Activated CD4-positive, alpha-beta T cell treated with anti-CD3 and anti-CD28 coated beads, Interleukin-10, Interleukin-2, amounts not matched to agents 100 ng/mL and 50 ng/mL, durations not matched to agents 16 hours and 8 hours (primary cell): ENCODE data around the gene VAV2.

Experiments
- DNase-seq: peaks from one replicate; pipeline ENCODE4 v3.0.0-alpha.2; 2020

The VAV2 gene

GRCh38 chr9:133848471-133849109, 143.5 kb downstream of the VAV2 start:
- no peak for DNase-seq

- DNase-seq, result no peak
Measured at GRCh38 chr9:133846483-133847090, 145.5 kb downstream of the VAV2 start.

- no peak for DNase-seq
Measured at GRCh38 chr9:133845440-133845839, 146.7 kb downstream of the VAV2 start.

GRCh38 chr9:133844881-133845410, 147.2 kb downstream of the VAV2 start:
- DNase-seq, result no peak

- DNase-seq, result no peak
Measured at GRCh38 chr9:133844398-133844784, 147.7 kb downstream of the VAV2 start.

- no peak for DNase-seq
Measured at GRCh38 chr9:133843751-133844397, 148.2 kb downstream of the VAV2 start.

- no peak for DNase-seq
Measured at GRCh38 chr9:133843250-133843649, 148.9 kb downstream of the VAV2 start.

- DNase-seq, result no peak
Measured at GRCh38 chr9:133842721-133843227, 149.3 kb downstream of the VAV2 start.

- DNase-seq, result no peak
Measured at GRCh38 chr9:133842174-133842573, 149.9 kb downstream of the VAV2 start.

GRCh38 chr9:133841167-133841812, 150.8 kb downstream of the VAV2 start:
- no peak for DNase-seq

GRCh38 chr9:133839822-133840329, 152.2 kb downstream of the VAV2 start:
- no peak for DNase-seq

GRCh38 chr9:133838859-133839507, 153.1 kb downstream of the VAV2 start:
- no peak for DNase-seq

- DNase-seq, result no peak
Measured at GRCh38 chr9:133837627-133838597, 154.2 kb downstream of the VAV2 start.

- no peak for DNase-seq
Measured at GRCh38 chr9:133836818-133837217, 155.3 kb downstream of the VAV2 start.

- DNase-seq, result no peak
Measured at GRCh38 chr9:133836001-133836758, 155.9 kb downstream of the VAV2 start.

- no peak for DNase-seq
Measured at GRCh38 chr9:133835262-133835901, 156.7 kb downstream of the VAV2 start.

GRCh38 chr9:133834080-133834976, 157.8 kb downstream of the VAV2 start:
- DNase-seq, result no peak

GRCh38 chr9:133833388-133834025, 158.6 kb downstream of the VAV2 start:
- DNase-seq, result no peak
